ENCODE results near the gene MARK3. TPM values are rescaled to one million over a fixed set of nuclear protein-coding genes. Genes with fewer than 3 reads are reported as not detected.

MARK3 gene
- total RNA-seq, 1 experiment from 2014 or later: 72.5 TPM

DNA sequence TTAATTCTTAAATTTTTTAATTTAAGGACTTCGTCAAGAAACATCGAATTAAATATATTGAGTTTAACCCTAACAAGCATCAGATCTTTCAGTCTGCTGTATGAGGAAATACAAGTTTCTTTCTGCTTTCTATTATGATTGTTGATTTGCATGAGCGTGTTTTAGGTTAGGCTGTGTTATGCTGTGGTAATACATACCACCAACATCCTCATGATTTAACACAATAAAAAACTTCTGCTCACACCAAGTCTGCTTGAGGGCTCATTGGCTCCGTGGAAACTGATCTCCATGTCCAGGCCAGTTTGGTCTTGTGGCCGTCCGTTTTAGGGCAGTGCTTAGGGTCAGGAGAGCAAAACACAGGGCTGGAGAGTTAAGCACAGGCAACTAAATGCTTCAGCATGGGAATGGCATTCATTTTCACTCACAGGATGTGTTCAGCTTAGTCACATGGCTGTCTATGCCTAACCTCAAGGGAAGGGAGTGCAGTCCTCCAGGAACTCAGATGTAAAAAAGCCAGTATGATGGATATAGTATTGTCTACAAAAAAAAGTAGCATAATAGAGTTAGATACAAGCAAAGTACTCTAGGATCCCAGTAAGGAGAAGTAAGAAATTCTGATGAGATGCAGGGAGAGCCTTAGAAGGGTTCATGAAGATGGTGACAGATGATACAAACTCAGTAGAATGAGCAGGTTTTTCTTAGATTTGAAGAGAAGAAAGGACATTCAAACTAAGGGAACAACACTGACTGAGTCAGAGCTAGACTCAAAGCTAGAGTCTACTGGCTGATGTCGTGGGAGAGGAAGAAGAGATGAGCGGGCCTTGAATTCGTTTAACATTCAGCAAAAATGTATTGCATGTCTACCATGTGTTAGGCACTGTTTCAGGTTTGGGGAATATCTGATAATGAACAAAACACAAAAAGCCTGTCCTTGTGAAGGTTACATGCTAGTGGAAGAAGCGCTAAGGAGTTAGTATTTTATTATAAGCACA lies 16.3 kb downstream of the MARK3 start:
- intact Hi-C loops (cut with micrococcal nuclease): no loop called here
- no peak overlapping the region for H3K9ac ChIP-seq (ENCODE audit: low read length)
- no peak overlapping the region for H3K4me2 ChIP-seq (ENCODE audit: low read length)
- no peak for ATAC-seq
- ChIA-PET POLR2A (no interaction called here), CTCF (interaction anchor here (1.0 kb wide), 1 partner anchor 11 kb away, joined by 3 read pairs; no protein-coding TSS in a partner anchor), RAD21 (ENCODE audit: low non-redundant PET in 1 of 2, low total read pairs in 2 of 2, uncharacterized antibody in 2 of 2, unreplicated experiment in 2 of 2) (no interaction called here)
- no peaks in the 10 kb centered on the region for H3K27me3 ChIP-seq (ENCODE audit: insufficient read depth, low read length)
- no peak for DNase-seq (ENCODE audit: low read depth, low spot score)
- peaks cover 19% of the 10 kb centered on the region; the same call in 1 of the 2 replicates for H4K20me1 ChIP-seq (ENCODE audit: insufficient read depth)
- BruUV-seq (replicated peaks): no TSS peak
- H3K27ac ChIP-seq (ENCODE audit: low read depth, low read length): no peak overlapping the region
- H3K36me3 ChIP-seq (ENCODE audit: control insufficient read depth in 1 of 2, insufficient read depth in 2 of 2, low read length in 2 of 2): peaks cover 0 to 4% of the 10 kb centered on the region in 2 experiments; a peak in 2 of 4 replicates
- TF ChIP-seq CTCF (IDR thresholded peaks at IDR 0.05 in 2 of 3, conservative IDR thresholded peaks at IDR 0.05 in 1 of 3; ENCODE audit: borderline replicate concordance in 1 of 3, insufficient read depth in 1 of 3, low read depth in 2 of 3, low read length in 2 of 3) (no peak), SIN3A (IDR thresholded peaks at IDR 0.05; ENCODE audit: low read depth) (no peak), ELF1 (IDR thresholded peaks at IDR 0.05; ENCODE audit: borderline replicate concordance, low read depth) (no peak), FOSL1 (IDR thresholded peaks at IDR 0.05; ENCODE audit: low read depth) (no peak), EZH2 (IDR thresholded peaks at IDR 0.05) (no peak), ZBTB33 (IDR thresholded peaks at IDR 0.05; ENCODE audit: extremely low read depth, insufficient replicate concordance, low read length) (no peak), ZFX (IDR thresholded peaks at IDR 0.05) (no peak), ZNF274 (IDR thresholded peaks at IDR 0.05; ENCODE audit: low read depth, low read length) (no peak), POLR2AphosphoS5 (IDR thresholded peaks at IDR 0.05; ENCODE audit: low read depth, low read length) (no peak), RAD21 (IDR thresholded peaks at IDR 0.05; ENCODE audit: low read depth) (no peak), EZH2phosphoT487 (IDR thresholded peaks at IDR 0.05; ENCODE audit: borderline replicate concordance) (no peak), YY1 (IDR thresholded peaks at IDR 0.05; ENCODE audit: extremely low read depth, insufficient replicate concordance, low read depth, low read length) (no peak), TCF7L2 (IDR thresholded peaks at IDR 0.05; ENCODE audit: borderline replicate concordance, extremely low read depth, insufficient read depth, insufficient read length) (no peak)
- TF ChIP-seq, protein P1, sequence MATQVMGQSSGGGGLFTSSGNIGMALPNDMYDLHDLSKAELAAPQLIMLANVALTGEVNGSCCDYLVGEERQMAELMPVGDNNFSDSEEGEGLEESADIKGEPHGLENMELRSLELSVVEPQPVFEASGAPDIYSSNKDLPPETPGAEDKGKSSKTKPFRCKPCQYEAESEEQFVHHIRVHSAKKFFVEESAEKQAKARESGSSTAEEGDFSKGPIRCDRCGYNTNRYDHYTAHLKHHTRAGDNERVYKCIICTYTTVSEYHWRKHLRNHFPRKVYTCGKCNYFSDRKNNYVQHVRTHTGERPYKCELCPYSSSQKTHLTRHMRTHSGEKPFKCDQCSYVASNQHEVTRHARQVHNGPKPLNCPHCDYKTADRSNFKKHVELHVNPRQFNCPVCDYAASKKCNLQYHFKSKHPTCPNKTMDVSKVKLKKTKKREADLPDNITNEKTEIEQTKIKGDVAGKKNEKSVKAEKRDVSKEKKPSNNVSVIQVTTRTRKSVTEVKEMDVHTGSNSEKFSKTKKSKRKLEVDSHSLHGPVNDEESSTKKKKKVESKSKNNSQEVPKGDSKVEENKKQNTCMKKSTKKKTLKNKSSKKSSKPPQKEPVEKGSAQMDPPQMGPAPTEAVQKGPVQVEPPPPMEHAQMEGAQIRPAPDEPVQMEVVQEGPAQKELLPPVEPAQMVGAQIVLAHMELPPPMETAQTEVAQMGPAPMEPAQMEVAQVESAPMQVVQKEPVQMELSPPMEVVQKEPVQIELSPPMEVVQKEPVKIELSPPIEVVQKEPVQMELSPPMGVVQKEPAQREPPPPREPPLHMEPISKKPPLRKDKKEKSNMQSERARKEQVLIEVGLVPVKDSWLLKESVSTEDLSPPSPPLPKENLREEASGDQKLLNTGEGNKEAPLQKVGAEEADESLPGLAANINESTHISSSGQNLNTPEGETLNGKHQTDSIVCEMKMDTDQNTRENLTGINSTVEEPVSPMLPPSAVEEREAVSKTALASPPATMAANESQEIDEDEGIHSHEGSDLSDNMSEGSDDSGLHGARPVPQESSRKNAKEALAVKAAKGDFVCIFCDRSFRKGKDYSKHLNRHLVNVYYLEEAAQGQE (IDR thresholded peaks at IDR 0.05; ENCODE audit: low read depth): no peak
- H3K9me3 ChIP-seq (ENCODE audit: control insufficient read depth in 1 of 2, insufficient read depth in 1 of 2, low read depth in 1 of 2, low read length in 2 of 2): no peaks in the 10 kb centered on the region
- H3K79me2 ChIP-seq (ENCODE audit: insufficient read depth, low read length): peaks cover 87% of the 10 kb centered on the region
- no peaks in the 10 kb centered on the region for H3K9me2 ChIP-seq (ENCODE audit: insufficient read depth)
- H2AFZ ChIP-seq (ENCODE audit: low read depth, low read length, poor library complexity, severe bottlenecking): no peak overlapping the region
- H3K4me3 ChIP-seq (replicated peaks in 1 of 2; ENCODE audit: low read depth in 1 of 2, low read length in 2 of 2): no peak overlapping the region
- peaks cover 14 to 32% of the 10 kb centered on the region in 2 experiments for H3K4me1 ChIP-seq (ENCODE audit: control insufficient read depth in 1 of 2, insufficient read depth in 2 of 2, low read length in 2 of 2)
